H1 (cell line): ENCODE measurements around the gene ABLIM1. TPM values are rescaled to one million over a fixed set of nuclear protein-coding genes. Genes with fewer than 3 reads are reported as not detected.

Experiments used
- CEBPB ChIP-seq: IDR thresholded peaks from 2 replicates; pipeline ENCODE4 v1.6.1; 2012; ENCODE audit warnings: low read depth, low read length
- CTBP2 ChIP-seq: IDR thresholded peaks from 2 replicates; pipeline ENCODE4 v1.7.0; 2011; ENCODE audit warnings: borderline replicate concordance, mild to moderate bottlenecking, moderate library complexity, mixed read lengths, low read length; ENCODE audit not compliant: insufficient read depth, insufficient read length
- GABPA ChIP-seq: IDR thresholded peaks from 2 replicates; pipeline ENCODE4 v1.6.1; 2011; ENCODE audit warnings: mild to moderate bottlenecking, low read length, moderate library complexity, borderline replicate concordance; ENCODE audit not compliant: insufficient read depth
- KDM1A ChIP-seq: fragments of 200-600, 300-600 bp; sonication (generic); IDR thresholded peaks from 2 replicates; pipeline ENCODE4 v1.7.1; 2016; ENCODE audit warnings: mild to moderate bottlenecking, low read length, borderline replicate concordance
- NANOG ChIP-seq: IDR thresholded peaks from 2 replicates; pipeline ENCODE4 v1.6.1; 2011; ENCODE audit warnings: low read length, low read depth, mild to moderate bottlenecking, inconsistent platforms; ENCODE audit not compliant: insufficient read depth, poor library complexity, severe bottlenecking
- RBBP5 ChIP-seq: IDR thresholded peaks from 2 replicates; pipeline ENCODE4 v1.7.1; 2012; ENCODE audit warnings: low read depth, mild to moderate bottlenecking, inconsistent platforms, low read length, moderate library complexity, borderline replicate concordance
- SIN3A ChIP-seq, 2 experiments: IDR thresholded peaks in 1 of 2; conservative IDR thresholded peaks in 1 of 2; 2 replicates each; pipeline ENCODE4 v1.6.1; 2011 to 2012; ENCODE audit warnings: low read length in 2 of 2, improper control_type of control experiment in 1 of 2, low read depth in 1 of 2, mild to moderate bottlenecking in 1 of 2
- SIRT6 ChIP-seq: IDR thresholded peaks from one replicate; pipeline ENCODE4 v1.7.1; 2012; ENCODE audit warnings: low read length, inconsistent platforms
- TCF12 ChIP-seq: IDR thresholded peaks from 2 replicates; pipeline ENCODE4 v1.6.1; 2011; ENCODE audit warnings: low read depth, mild to moderate bottlenecking, low read length
- TEAD4 ChIP-seq: IDR thresholded peaks from 2 replicates; pipeline ENCODE4 v1.6.1; 2012; ENCODE audit warnings: low read depth, low read length, inconsistent platforms, mixed read lengths
- polyA plus RNA-seq, 7 experiments: library from polyadenylated mRNA; depleted of rRNA in 3 of 7; stranded (reverse) in 5 of 7; unstranded in 2 of 7; fragments of >200 nt in 5 of 7; fragments of 200-250 nt in 2 of 7; gene quantifications; 1 replicate in 5 of 7; 2 replicates in 1 of 7; 4 replicates in 1 of 7; pipeline versions ENCODE4 v1.2.1 to v1.2.3, GENCODE V29; 2011 to 2013; ENCODE audit warnings: missing spikeins in 2 of 7, mixed read lengths in 2 of 7
- total RNA-seq: library from RNA; stranded (reverse); fragmentation: NEBNext Ultra II Directional; extraction: Animal tissue kit (Norgen Biotek cat#: 25700); gene quantifications from 2 replicates; pipeline ENCODE4 v1.2.1, GENCODE V29; 2021
- TF ChIP-seq, protein P1 (sequence below): fragments of 300-600 bp; sonication (generic); IDR thresholded peaks from 2 replicates; pipeline ENCODE4 v1.7.1; 2012; ENCODE audit warnings: low read length, moderate library complexity, mild to moderate bottlenecking, inconsistent platforms; ENCODE audit not compliant: insufficient replicate concordance

ABLIM1 gene
- total and polyA plus RNA-seq, 2 of the 8 experiments (the other 6 are each of a cell fraction or from before 2014, with no cell fraction given), result 51.2 to 51.7 TPM

DNA sequence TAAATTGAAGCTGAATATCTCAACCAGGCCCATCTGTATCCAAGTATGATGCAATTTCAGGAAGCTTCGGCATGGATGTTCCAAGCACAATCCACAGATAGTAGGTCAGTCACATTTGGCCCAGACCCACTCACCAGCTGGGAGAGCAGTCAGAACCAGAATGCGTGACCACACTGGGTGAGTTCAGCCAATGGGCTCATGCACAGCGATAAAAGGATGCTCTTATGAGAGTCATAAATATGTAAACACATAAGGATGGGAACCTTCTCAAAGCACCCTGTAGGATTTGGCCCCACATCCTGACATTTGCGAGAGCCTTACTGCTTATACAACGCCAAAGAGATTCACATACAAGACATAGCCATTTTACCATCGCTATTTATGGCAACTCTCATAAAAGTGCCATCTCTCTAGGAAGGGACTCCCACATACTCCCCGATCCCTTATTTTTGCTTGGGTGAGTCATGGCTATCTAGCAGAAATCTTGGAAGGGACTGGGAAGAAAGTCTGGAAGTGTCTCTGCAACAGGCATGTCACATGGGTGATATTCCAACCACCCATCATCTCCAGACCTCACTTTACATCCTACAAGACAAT, 256.8 kb downstream of the ABLIM1 start (continued):
- TF ChIP-seq, protein P1, sequence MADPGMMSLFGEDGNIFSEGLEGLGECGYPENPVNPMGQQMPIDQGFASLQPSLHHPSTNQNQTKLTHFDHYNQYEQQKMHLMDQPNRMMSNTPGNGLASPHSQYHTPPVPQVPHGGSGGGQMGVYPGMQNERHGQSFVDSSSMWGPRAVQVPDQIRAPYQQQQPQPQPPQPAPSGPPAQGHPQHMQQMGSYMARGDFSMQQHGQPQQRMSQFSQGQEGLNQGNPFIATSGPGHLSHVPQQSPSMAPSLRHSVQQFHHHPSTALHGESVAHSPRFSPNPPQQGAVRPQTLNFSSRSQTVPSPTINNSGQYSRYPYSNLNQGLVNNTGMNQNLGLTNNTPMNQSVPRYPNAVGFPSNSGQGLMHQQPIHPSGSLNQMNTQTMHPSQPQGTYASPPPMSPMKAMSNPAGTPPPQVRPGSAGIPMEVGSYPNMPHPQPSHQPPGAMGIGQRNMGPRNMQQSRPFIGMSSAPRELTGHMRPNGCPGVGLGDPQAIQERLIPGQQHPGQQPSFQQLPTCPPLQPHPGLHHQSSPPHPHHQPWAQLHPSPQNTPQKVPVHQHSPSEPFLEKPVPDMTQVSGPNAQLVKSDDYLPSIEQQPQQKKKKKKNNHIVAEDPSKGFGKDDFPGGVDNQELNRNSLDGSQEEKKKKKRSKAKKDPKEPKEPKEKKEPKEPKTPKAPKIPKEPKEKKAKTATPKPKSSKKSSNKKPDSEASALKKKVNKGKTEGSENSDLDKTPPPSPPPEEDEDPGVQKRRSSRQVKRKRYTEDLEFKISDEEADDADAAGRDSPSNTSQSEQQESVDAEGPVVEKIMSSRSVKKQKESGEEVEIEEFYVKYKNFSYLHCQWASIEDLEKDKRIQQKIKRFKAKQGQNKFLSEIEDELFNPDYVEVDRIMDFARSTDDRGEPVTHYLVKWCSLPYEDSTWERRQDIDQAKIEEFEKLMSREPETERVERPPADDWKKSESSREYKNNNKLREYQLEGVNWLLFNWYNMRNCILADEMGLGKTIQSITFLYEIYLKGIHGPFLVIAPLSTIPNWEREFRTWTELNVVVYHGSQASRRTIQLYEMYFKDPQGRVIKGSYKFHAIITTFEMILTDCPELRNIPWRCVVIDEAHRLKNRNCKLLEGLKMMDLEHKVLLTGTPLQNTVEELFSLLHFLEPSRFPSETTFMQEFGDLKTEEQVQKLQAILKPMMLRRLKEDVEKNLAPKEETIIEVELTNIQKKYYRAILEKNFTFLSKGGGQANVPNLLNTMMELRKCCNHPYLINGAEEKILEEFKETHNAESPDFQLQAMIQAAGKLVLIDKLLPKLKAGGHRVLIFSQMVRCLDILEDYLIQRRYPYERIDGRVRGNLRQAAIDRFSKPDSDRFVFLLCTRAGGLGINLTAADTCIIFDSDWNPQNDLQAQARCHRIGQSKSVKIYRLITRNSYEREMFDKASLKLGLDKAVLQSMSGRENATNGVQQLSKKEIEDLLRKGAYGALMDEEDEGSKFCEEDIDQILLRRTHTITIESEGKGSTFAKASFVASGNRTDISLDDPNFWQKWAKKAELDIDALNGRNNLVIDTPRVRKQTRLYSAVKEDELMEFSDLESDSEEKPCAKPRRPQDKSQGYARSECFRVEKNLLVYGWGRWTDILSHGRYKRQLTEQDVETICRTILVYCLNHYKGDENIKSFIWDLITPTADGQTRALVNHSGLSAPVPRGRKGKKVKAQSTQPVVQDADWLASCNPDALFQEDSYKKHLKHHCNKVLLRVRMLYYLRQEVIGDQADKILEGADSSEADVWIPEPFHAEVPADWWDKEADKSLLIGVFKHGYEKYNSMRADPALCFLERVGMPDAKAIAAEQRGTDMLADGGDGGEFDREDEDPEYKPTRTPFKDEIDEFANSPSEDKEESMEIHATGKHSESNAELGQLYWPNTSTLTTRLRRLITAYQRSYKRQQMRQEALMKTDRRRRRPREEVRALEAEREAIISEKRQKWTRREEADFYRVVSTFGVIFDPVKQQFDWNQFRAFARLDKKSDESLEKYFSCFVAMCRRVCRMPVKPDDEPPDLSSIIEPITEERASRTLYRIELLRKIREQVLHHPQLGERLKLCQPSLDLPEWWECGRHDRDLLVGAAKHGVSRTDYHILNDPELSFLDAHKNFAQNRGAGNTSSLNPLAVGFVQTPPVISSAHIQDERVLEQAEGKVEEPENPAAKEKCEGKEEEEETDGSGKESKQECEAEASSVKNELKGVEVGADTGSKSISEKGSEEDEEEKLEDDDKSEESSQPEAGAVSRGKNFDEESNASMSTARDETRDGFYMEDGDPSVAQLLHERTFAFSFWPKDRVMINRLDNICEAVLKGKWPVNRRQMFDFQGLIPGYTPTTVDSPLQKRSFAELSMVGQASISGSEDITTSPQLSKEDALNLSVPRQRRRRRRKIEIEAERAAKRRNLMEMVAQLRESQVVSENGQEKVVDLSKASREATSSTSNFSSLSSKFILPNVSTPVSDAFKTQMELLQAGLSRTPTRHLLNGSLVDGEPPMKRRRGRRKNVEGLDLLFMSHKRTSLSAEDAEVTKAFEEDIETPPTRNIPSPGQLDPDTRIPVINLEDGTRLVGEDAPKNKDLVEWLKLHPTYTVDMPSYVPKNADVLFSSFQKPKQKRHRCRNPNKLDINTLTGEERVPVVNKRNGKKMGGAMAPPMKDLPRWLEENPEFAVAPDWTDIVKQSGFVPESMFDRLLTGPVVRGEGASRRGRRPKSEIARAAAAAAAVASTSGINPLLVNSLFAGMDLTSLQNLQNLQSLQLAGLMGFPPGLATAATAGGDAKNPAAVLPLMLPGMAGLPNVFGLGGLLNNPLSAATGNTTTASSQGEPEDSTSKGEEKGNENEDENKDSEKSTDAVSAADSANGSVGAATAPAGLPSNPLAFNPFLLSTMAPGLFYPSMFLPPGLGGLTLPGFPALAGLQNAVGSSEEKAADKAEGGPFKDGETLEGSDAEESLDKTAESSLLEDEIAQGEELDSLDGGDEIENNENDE, result no peak
- TF ChIP-seq TEAD4 (no peak), CTBP2 (no peak), RBBP5 (no peak), NANOG (no peak), KDM1A (no peak), TCF12 (no peak), GABPA (no peak), CEBPB (no peak), SIN3A (conservative IDR thresholded peaks at IDR 0.05 in 1 of 2, IDR thresholded peaks at IDR 0.05 in 1 of 2; ENCODE audit: low read depth in 1 of 2, low read length in 2 of 2) (no peak), SIRT6 (no peak)
